ENCODE measurements around the gene KLF2.
A peak's percentile ranks its signal among the peaks of the same experiment; 100 is the strongest.

The KLF2 gene

DNA sequence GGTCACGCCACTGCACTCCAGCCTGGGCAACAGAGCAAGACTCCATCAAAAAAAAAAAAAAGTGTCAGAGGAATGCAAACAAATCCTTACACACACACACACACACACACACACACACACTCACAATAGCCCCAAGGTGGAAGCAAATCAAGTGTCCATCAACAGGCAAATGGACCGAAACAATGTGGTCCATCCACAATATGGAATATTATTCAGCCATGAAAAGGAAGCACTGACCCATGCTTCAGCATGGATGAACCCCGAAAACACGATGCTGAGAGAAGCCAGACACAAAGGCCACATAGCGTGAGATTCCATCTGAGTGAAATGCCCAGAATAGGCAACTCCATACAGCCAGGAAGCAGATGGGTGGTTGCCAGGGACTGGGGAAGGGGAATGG, 16.5 kb upstream of the KLF2 start:
- no peak for DNase-seq (ENCODE audit: low read depth)

DNA sequence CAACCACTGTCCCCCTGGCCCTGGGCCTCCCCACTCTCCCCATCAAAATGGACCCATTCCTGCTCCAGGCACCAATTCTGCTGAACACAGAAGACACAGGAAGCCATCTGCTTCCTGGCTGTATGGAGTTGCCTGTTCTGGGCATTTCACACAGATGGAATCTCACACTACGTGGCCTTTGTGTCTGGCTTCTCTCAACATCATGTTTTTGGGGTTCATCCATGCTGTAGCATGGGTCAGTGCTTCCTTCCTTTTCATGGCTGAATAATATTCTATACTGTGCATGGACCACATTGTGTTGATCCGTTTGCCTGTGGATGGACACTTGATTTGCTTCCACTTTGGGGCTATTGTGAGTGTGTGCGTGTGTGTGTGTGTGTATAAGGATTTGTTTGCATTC, 15.0 kb upstream of the KLF2 start:
- no peak for DNase-seq (ENCODE audit: low read depth)

DNA sequence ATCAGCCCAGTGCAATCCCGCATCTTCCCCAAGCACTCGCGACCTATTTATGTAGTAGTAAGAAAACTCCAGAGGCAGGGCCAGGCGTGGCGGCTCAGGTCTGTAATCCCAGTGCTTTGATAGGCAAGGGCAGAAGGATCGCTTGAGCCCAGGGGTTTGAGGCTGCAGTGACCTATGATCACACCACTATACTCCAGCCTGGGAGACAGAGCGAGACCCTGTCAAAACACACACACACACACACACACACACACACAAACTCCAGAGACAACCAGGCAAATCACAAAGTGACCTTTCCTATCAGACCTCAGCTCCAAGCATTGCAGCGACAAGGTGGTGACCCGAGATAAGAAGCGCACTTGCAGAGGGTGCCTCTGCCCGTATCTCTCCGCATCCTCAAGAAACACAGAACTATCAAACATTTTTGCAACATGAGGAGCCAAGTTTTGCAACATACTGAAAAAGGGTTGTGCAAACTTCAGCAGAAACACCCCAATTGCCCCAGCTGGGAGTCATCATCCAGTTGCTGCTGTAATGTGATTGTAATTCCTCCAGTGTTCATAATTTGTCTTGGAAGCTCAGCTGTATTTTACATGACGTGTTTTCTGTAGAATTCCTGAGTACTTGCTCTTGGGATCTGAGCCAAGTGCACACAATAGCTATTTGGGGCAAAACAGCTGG, 8.7 kb upstream of the KLF2 start:
- DNase-seq (ENCODE audit: low read depth), result no peak

DNA sequence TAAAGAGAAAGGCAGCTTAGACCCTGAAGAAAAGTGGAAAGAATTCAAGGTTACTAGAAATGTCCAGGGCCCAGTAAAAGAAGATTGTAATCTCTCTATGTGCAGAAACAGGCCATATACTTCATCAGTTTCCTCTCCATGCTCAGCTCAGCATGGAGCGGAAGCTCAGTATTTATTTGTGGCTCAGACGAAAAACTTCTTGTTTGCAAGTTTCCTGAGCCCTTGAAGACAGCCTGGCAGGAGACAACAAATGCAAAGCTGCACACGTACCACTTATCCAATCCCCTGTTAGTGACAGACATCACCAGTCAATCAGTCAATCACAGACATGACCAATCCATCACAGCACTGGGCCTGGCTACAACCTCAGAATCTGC, 8.1 kb upstream of the KLF2 start:
- DNase-seq (ENCODE audit: low read depth), result no peak

DNA sequence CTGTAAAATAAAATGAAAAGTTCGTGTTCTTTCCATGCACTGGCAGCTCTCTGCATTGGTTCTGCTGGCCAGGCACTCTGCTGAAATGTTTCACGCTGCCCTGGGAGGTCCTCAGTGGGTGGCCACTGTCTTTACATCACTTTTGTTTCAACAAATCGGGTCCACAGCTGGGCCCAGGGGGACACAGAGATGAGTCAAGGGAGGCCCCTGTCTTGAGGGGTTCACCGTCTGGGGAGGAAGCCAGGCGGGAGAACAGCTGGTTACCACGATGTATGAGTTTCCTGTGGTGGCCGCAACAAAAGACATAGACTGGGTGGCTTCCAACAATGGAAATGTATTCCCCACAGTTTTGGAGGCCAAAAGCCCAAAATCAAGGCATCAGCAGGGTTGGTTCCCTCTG, 5.1 kb upstream of the KLF2 start:
- DNase-seq (ENCODE audit: low read depth), result no peak

DNA sequence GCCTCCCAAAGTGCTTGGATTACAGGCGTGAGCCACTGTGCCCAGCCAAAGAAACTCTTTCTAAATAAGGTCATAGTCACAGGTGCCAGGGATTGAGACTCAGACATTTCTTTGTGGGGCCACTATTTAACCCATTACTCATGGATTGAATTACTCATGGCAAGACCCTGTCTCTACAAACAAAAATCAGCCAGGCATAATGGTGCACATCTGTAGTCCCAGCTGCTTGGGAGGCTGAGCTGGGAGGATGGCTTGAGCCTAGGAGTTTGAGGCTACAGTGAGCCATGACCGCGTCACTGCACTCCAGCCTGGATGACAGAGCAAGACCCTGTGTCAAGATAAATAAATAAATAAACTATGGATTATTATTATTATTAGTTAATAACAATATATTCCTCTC, 3.6 kb upstream of the KLF2 start:
- no peak for DNase-seq (ENCODE audit: low read depth)

DNA sequence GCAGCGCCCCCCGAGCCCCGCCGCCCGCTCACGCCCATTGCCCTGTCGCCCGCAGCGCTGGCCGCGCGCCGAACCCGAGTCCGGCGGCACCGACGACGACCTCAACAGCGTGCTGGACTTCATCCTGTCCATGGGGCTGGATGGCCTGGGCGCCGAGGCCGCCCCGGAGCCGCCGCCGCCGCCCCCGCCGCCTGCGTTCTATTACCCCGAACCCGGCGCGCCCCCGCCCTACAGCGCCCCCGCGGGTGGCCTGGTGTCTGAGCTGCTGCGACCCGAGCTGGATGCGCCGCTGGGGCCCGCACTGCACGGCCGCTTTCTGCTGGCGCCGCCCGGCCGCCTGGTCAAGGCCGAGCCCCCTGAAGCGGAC, 518 bp downstream of the KLF2 start:
- DNase-seq (ENCODE audit: low read depth), result peak; percentile 34

DNA sequence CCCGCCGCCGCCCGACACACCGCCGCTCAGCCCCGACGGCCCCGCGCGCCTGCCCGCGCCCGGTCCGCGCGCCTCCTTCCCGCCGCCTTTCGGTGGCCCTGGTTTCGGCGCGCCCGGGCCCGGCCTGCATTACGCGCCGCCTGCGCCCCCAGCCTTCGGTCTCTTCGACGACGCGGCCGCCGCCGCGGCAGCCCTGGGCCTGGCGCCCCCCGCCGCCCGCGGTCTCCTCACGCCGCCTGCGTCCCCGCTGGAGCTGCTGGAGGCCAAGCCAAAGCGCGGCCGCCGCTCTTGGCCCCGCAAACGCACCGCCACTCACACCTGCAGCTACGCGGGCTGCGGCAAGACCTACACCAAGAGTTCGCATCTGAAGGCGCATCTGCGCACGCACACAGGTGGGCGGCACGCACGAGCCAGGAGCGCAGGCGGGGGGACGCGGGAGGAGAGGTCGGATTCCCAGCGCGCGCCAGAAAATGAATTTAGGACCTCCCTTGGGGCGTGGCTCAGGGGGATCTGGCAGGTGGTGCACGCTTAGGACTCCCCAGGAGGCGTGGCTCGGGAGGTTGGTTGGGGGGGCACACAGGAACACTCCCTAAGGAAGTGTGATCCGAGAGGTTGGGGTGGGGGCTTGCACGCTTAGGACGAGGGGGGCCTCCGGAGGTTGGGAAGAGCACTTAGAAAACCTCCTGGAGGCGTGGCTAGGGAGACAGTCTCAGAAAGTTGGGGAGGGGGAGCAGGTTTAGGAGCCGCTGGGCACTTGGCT, 1.2 kb downstream of the KLF2 start:
- DNase-seq (ENCODE audit: low read depth), result peak; percentile 34

DNA sequence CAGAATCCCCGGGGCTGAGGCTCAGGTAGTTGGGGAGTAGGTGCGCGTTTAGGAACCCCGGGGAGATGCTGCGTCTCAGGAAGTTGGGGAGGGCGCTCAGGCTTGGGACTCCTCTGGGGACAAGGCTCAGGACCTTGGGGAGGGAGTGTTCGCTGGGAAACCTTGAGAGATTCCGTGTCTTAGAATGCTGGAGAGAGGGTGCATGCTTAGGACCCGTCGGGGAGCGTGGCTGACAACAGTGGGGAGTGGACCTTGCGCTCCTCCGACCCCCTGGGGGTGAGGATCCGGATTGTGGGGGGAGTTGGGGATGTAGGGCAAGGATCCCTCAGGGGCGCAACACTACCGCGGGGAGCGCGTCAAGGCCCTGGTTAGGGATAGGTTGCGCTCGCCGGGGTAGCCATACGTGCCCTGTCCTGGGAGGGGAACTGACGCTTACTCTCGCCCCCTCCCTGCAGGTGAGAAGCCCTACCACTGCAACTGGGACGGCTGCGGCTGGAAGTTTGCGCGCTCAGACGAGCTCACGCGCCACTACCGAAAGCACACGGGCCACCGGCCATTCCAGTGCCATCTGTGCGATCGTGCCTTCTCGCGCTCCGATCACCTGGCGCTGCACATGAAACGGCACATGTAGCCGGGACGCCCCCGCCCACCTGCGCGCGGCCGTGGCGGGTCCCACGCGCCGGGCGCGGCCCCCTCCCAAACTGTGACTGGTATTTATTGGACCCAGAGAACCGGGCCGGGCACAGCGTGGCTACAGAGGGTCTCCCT, 2.0 kb downstream of the KLF2 start:
- DNase-seq (ENCODE audit: low read depth), result no peak

DNA sequence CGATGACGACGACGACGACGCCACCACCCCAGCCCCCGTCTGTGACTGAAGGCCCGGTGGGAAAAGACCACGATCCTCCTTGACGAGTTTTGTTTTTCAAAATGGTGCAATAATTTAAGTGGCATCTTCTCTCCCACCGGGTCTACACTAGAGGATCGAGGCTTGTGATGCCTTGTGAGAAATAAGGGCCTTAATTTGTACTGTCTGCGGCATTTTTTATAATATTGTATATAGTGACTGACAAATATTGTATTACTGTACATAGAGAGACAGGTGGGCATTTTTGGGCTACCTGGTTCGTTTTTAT, 2.5 kb downstream of the KLF2 start:
- DNase-seq (ENCODE audit: low read depth), result no peak

DNA sequence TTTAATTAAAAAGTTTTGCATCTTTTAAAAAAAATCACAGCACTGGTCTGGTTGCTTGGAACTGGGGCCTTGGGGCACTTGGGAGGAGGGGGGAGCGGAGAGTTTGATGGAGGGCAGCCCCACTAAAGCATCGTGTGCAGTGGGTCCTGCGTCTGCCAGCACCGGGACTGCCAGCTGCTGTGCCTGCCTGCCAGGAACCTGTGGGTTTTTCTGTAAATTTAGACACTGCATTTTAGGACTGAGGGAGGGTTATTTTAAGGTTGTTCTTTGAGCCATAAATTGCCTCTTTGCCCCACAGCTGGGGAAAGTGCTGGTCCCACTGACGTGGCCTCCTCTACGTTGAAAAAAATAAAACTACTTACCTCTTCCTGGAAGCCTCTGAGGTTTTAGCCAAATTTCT, 2.9 kb downstream of the KLF2 start:
- DNase-seq (ENCODE audit: low read depth), result no peak

DNA sequence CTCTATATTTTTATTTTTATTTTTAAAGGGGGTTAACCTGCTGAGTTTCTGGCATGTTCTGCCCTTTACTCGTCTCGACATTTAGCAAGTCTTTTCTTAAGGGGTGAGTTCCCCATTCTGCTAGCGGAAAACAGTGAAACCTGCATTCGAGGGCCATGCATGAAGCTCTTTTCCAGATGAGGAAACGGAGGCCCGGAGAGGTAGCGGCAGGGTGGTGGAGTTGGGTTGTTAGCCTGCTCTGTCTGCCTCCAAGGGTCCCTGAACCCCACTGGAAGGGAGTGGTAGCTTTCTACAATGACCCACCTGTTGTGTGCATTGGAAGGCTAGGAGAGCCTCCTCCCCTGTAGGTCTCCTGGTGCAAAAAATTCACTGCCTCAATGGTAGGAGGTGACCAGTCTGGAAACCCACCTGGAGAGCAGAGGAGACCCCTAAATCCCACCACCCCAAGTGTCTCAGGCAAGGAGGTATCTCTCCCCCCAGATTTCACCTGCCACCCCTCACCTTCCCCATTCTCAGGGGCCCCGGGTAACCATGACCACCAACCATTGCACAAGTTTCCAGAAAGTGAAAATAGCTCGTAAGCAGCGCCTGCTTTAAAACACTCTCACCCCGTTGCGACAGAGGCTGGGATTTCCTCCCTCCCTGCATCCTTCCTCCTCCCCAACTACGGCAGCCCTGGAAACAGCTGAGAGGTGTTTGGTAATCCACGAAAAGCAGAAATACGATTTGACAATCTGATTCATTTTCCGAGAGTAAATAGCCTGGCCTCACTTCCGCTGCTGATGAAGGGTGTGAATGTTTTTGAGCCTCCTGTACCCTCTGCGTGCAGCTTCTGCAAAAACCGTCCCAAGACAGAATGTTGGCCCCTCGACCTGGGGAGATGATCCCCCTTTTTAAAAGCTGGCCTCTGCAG, 3.5 kb downstream of the KLF2 start:
- DNase-seq (ENCODE audit: low read depth), result no peak

DNA sequence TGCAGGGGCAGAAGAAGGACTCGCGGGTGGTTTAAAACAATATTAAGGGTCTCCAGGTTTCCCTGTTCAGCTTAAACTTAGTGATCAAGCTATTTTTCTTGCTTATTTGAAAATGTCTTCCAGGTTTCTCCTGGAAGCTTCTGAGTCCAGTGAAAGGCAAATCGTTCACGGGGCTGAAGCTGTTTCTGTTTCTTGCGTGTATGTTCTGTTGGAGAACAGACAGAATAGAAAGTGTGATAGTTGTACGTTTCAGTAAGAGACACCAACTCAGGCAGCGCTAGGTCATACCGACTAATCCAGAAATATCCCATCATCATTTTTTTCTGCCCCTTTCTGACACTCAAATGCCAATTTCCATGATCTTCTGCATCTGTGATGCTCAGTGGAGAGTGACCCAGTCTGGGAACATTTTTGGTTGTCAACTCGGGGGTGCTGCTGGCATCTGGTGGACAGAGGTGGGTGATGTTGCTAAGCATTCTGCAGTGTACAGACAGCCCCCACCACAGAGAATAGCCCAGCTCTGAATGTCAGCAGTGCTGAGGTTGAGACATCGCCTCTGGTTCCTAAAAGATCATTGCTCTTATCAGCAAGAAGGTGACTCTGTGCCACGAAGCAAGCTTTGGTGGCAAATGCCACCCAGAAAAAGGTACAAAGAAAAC, 4.3 kb downstream of the KLF2 start:
- no peak for DNase-seq (ENCODE audit: low read depth)

DNA sequence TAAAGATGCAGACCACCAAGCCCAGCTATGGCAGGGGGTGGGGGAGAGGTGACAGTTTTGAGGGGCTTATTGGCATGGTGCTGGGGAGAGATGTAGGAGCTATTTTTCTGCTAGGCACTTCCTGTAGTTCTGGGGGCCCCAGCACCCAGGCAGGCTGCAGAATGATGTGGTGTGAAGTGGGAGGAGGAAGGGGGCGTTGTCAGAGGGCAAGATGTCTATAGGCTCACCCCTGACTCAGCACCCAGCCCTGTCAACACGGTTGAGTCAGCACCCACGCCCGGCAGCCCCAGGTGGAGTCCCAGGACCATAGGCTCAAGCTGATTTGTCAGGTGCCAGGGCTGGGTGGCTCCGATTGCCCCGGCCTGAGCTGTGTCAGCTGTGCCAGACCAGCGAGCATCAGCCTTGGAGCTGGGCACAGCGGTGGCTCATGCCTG, 5.8 kb downstream of the KLF2 start:
- DNase-seq (ENCODE audit: low read depth), result peak; percentile 92

DNA sequence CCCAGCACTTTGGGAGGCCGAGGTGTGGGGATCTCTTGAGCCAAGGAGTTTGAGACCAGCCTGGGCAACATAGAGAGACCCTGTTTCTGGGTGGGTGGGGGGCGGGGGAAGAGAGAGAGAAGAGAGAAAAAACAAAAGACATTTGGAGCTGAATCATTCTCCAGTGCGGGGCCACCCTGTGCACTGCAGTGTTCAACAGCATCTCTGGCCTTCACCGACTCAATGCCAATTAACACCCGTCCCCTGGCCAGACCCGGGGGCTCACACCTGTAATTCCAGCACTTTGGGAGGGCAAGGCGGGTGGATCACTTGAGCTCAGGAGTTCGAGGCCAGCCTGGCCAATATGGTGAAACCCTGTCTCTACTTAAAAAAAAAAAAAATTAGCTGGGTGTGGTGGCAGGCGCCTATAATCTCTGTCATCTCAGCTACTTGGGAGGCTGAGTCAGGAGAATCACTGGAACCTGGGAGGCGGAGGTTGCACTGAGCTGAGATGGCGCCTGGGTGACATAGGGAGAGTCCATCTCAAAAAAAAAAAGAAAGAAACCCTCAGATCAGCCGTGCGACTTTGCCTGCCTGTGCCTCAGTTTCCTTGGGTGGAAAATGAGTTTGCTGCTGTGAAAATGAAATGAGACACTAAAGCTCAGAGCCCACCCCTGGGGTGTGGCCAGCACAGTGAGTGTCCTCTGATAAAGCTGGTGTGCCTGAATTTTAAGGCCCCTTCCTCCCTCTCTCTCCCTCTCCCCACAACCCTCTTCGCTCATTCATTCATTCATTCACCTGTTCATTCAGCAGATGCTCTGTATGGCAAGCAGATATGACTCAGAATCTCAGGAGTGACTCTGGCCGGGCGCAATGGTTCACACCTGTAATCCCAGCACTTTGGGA, 6.4 kb downstream of the KLF2 start:
- DNase-seq (ENCODE audit: low read depth), result no peak

DNA sequence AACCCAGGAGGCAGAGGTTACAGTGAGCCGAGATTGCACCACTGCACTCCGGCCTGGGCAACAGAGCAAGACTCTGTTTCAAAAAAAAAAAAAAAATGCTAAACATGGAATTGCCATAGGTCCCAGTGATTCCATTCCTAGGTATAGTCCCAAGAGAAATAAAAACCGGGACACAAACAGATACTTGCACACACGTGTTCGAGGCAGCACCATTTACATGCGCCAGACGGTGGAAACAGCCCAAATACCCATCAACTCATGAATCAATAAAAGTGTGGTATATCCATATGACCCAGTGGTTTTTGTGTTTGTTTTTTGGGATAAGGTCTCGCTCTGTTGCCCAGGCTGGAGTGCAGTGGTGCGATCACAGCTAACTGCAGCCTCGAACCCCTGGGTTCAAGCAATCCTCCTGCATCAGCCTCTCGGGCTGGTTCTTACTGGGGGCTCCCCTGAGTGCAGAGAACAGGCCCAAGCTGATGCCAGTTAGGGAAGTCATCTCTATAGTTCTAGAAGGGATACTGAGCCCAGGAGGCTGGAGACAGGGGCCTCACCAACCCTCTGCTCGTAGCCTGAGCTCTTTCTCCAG, 8.5 kb downstream of the KLF2 start:
- DNase-seq (ENCODE audit: low read depth), result no peak

DNA sequence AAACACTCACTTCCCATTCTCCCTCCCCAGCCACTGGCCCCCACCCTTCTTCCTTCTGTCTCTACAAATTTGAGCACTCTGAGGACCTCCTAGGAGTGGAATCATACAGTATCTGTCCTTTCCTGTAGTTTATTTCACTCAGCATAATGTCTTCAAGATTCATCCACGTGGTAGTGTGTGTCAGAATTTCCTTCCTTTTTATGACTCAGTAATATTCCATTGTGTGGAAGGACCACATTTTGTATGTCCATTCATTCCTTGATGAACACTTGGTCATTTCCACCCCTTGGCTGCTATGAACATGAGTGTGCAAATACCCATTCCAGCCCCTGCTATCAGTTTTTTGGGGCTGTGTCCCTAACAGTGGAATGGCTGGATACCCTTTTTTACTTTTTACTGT, 9.8 kb downstream of the KLF2 start:
- no peak for DNase-seq (ENCODE audit: low read depth)

DNA sequence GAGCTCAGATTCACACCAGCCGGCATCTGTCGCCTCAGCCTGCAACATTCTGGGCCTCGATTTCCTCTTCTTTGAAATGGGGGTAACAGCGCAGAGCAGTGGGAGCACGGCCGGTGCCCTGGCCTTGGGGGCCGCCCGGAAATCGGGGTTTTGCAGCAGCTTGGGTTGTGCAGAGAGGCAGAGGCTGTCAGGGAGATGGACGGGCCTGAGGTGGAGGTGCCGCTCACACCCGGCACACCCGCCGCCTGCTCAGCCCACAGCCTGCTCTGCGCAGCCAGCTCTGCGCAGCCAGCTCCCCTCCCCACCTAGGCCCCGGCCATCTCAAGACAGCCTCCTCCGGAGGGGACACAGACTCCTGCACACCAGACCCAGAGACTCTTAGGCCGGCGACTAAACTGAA, 10.6 kb downstream of the KLF2 start:
- DNase-seq (ENCODE audit: low read depth), result no peak

DNA sequence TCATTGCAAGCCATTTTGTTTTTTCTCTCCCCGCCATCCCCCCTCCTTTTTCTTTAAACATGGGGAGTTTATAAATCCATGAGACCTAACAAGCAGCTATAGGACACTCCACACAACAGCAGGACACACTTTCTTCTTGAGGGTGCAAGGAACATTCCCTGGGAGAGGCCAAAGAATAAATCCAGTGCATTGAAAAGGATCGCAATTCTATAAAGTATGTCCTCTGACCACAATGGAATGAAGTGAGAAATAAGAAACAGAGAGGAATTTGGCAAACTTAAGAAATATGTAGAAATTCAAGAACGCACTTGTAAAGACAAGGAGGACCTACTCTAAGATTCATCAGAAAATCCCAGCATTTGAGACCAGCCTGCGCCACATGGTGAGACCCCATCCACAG, 11.9 kb downstream of the KLF2 start:
- DNase-seq (ENCODE audit: low read depth), result no peak

DNA sequence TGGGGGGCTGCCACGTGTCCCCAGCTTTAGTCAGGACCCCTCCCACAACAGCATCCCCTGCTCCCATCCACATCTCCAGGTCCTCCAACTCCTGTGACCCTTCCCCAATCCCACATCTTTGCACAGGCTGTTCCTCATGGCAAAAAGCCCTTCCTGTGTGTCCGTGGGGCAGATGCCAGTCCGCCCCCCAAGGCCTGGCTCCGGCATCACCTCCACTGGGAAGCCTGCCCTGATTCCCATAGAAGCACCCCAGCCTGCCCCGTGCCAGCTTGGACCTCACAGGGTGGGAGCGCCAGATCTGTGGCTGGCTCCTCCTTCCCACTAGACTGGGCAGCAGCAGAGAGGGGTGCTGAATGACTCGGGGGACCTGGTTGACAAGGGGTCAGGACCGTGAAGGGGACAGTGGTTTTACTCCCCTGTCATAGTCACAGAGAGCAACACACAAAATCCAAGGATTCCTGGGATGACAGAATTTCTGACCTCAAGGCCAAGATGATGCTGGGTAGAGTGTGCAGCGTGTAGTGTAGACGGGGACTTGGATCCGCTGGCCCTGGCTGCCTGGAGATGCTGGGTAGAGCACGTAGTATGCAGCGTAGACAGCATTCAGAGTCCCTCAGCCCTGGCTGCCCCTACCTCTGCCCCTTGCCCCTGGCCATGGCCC, 13.3 kb downstream of the KLF2 start:
- DNase-seq (ENCODE audit: low read depth), result no peak
